Mesendoderm (in vitro differentiated cells): ENCODE data around the gene SIM2.

Experiments used
- DNase-seq: peaks from one replicate; pipeline ENCODE4 v3.0.0; 2013
- H2AK5ac ChIP-seq: 2 replicates; pipeline ENCODE4 v1.6.1; 2013; ENCODE audit warnings: low read length, inconsistent platforms
- H2BK120ac ChIP-seq: 2 replicates; pipeline ENCODE4 v1.6.1; 2013; ENCODE audit warnings: low read depth, mild to moderate bottlenecking, low read length, moderate library complexity, mixed read lengths
- H2BK15ac ChIP-seq: replicated peaks from 2 replicates; pipeline ENCODE4 v1.6.1; 2013; ENCODE audit warnings: low read depth, mild to moderate bottlenecking, moderate library complexity
- H2BK5ac ChIP-seq: 2 replicates; pipeline ENCODE4 v1.6.1; 2013; ENCODE audit warnings: low read length, inconsistent platforms
- H3K18ac ChIP-seq: 2 replicates; pipeline ENCODE4 v1.6.1; 2013; ENCODE audit warnings: mild to moderate bottlenecking, low read length, mixed read lengths
- H3K23ac ChIP-seq: one replicate; pipeline ENCODE4 v1.6.1; 2013; ENCODE audit warnings: low read length
- H3K27ac ChIP-seq: 2 replicates; pipeline ENCODE4 v1.5.1; 2013; ENCODE audit warnings: low read depth, mild to moderate bottlenecking, inconsistent platforms, low read length, moderate library complexity
- H3K27me3 ChIP-seq: 2 replicates; pipeline ENCODE4 v1.6.1; 2013; ENCODE audit warnings: low read length, control low read depth, mild to moderate bottlenecking, inconsistent platforms; ENCODE audit not compliant: insufficient read depth, poor library complexity
- H3K36me3 ChIP-seq: 2 replicates; pipeline ENCODE4 v1.6.1; 2013; ENCODE audit warnings: low read length, inconsistent platforms; ENCODE audit not compliant: control insufficient read depth, insufficient read depth
- H3K4ac ChIP-seq: one replicate; pipeline ENCODE4 v1.6.1; 2013; ENCODE audit warnings: low read depth, mild to moderate bottlenecking, low read length, moderate library complexity
- H3K4me1 ChIP-seq: 2 replicates; pipeline ENCODE4 v1.6.1; 2013; ENCODE audit warnings: low read depth, low read length, inconsistent platforms; ENCODE audit not compliant: control insufficient read depth
- H3K4me2 ChIP-seq: 2 replicates; pipeline ENCODE4 v1.6.1; 2013; ENCODE audit warnings: low read length
- H3K4me3 ChIP-seq: 2 replicates; pipeline ENCODE4 v1.5.1; 2013; ENCODE audit warnings: mild to moderate bottlenecking, low read length
- H3K56ac ChIP-seq: one replicate; pipeline ENCODE4 v1.6.1; 2013; ENCODE audit warnings: low read length
- H3K79me1 ChIP-seq: 2 replicates; pipeline ENCODE4 v1.6.1; 2013; ENCODE audit warnings: low read length, inconsistent platforms
- H3K79me2 ChIP-seq: 2 replicates; pipeline ENCODE4 v1.6.1; 2013; ENCODE audit warnings: mild to moderate bottlenecking, low read length; ENCODE audit not compliant: control insufficient read depth, insufficient read depth
- H3K9ac ChIP-seq: 2 replicates; pipeline ENCODE4 v1.6.1; 2013; ENCODE audit warnings: low read length, inconsistent platforms
- H4K5ac ChIP-seq: one replicate; pipeline ENCODE4 v1.6.1; 2013; ENCODE audit warnings: low read length
- H4K8ac ChIP-seq: one replicate; pipeline ENCODE4 v1.6.1; 2013; ENCODE audit warnings: low read depth, mild to moderate bottlenecking, control low read depth, low read length, moderate library complexity
- WGBS: extraction: QIAGEN DNeasy Blood & Tissue Kit; methylation state at CpG from one replicate; pipeline ENCODE4 v1.1.7; 2013; ENCODE audit warnings: low lambda C conversion rate, missing lambda C conversion rate; ENCODE audit not compliant: insufficient coverage; ENCODE audit errors: extremely low coverage; 5-methylcytosine and 5-hydroxymethylcytosine counted together

SIM2 gene

DNA sequence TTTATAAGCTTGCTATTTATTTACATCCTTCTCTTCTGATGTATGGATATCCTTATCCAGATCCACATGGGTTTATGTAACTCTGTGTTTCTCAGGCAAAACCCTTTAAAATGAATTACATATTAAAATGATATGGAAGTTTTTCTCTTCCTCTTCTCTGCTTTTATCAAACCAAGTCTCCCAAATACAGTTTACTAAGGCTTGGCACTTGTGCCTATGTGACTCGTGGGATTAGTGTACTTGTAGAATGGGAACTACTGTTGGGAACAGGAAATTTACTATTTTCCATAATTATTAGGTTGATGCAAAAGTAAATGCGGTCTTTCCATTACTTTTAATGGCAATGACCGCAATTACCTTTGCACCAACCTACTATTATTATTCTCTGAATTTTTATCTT is 14.8 kb downstream of the SIM2 start:
- WGBS, result no CpG with 5 or more reads among the region's 3 CpGs
- Histone ChIP-seq H3K18ac (no peak overlapping the region), H2AK5ac (no peak overlapping the region), H3K23ac (no peak overlapping the region), H2BK120ac (no peak overlapping the region), H3K36me3 (no peaks in the 10 kb centered on the region), H4K5ac (no peak overlapping the region), H3K27me3 (peaks cover 32% of the 10 kb centered on the region), H3K4me3 (no peak overlapping the region), H3K79me2 (no peaks in the 10 kb centered on the region), H2BK5ac (no peak overlapping the region), H3K9ac (no peak overlapping the region), H3K4me1 (no peaks in the 10 kb centered on the region), H2BK15ac (no peak overlapping the region), H3K4me2 (no peak overlapping the region), H4K8ac (no peak overlapping the region), H3K79me1 (no peaks in the 10 kb centered on the region), H3K27ac (no peak overlapping the region), H3K4ac (no peak overlapping the region), H3K56ac (no peak overlapping the region)
- DNase-seq, result no peak

DNA sequence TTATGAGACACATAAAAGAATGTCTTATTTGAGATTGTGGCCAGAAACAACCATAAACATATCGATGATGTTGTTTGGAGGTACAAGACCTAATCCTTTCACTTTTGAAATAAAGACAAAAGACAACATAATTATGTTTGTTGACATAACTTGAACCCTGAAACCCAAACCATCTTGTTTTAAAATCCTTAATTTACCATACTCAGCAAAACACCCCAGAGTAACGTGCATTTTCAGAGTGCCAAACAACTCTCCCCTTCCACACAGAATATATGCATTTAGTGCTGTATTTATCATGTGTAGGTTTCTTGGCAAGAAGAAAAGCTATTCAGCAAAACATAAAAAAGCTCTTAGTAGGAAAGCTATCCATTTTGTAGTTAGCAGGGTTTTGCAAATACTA is 17.5 kb downstream of the SIM2 start:
- Histone ChIP-seq H2BK120ac (no peak overlapping the region), H3K27ac (no peak overlapping the region), H3K27me3 (peaks cover 7% of the 10 kb centered on the region), H4K5ac (no peak overlapping the region), H2BK15ac (no peak overlapping the region), H3K4me2 (no peak overlapping the region), H3K56ac (no peak overlapping the region), H3K4me1 (no peaks in the 10 kb centered on the region), H2BK5ac (no peak overlapping the region), H3K18ac (no peak overlapping the region), H3K9ac (no peak overlapping the region), H3K4me3 (no peak overlapping the region), H3K79me1 (no peaks in the 10 kb centered on the region), H3K79me2 (no peaks in the 10 kb centered on the region), H3K36me3 (no peaks in the 10 kb centered on the region), H4K8ac (no peak overlapping the region), H3K4ac (no peak overlapping the region), H2AK5ac (no peak overlapping the region), H3K23ac (no peak overlapping the region)
- no peak for DNase-seq
- no CpG with 5 or more reads among the region's 2 CpGs for WGBS

DNA sequence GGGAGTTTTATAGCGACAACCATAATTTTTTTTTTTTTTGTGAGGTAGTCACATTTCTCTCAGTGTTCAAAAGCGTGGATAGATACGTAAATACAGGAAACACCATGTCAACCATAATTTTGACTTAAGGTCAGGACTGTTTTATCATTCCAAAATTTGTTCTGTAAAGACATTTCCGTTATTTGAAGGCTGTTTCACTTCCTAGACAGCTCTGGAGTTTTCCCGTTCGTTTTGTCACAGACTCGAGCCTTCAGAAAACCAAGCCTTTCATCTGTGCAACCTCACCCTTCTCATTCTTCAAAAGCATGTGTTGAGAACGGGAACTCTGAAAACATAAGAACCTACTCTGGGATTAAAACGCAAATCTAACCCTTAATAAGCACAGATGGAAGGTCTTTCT is 17.9 kb downstream of the SIM2 start:
- H3K4ac ChIP-seq, result no peak overlapping the region
- no peak overlapping the region for H2BK120ac ChIP-seq
- no peak overlapping the region for H4K5ac ChIP-seq
- H3K56ac ChIP-seq, result no peak overlapping the region
- no peak overlapping the region for H2AK5ac ChIP-seq
- no peak overlapping the region for H2BK5ac ChIP-seq
- H3K18ac ChIP-seq, result no peak overlapping the region
- peaks cover 7% of the 10 kb centered on the region for H3K27me3 ChIP-seq
- no peak overlapping the region for H2BK15ac ChIP-seq
- WGBS, result no CpG with 5 or more reads among the region's 9 CpGs
- no peaks in the 10 kb centered on the region for H3K4me1 ChIP-seq
- no peak overlapping the region for H3K23ac ChIP-seq
- H4K8ac ChIP-seq, result no peak overlapping the region
- no peak overlapping the region for H3K4me3 ChIP-seq
- H3K27ac ChIP-seq, result no peak overlapping the region
- no peaks in the 10 kb centered on the region for H3K36me3 ChIP-seq
- H3K9ac ChIP-seq, result no peak overlapping the region
- H3K79me1 ChIP-seq, result no peaks in the 10 kb centered on the region
- DNase-seq, result no peak
- H3K79me2 ChIP-seq, result no peaks in the 10 kb centered on the region
- H3K4me2 ChIP-seq, result no peak overlapping the region

DNA sequence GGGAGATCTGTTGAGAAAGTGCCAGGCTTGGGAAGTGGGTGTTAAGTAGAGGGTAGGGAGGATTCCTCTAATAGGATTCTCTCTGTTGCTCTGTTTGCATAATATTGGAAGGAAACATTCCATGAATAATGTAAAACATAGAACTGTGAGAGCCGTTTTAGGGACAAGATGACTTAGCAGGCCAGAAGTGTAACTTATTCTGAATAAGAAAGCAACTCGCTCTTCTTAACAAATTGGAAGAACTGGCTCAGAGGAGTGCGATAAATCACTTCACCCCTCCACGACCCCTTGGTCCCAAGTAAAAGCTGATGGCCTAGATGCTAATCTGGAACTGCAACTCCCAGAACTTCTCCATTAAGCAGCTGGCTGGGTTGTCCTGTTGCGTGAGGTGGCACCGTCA is 19.1 kb downstream of the SIM2 start:
- no peak overlapping the region for H2BK15ac ChIP-seq
- no peak overlapping the region for H2BK120ac ChIP-seq
- no peak overlapping the region for H3K27ac ChIP-seq
- no peaks in the 10 kb centered on the region for H3K36me3 ChIP-seq
- H3K4me1 ChIP-seq, result no peaks in the 10 kb centered on the region
- no peak overlapping the region for H3K4ac ChIP-seq
- H3K18ac ChIP-seq, result no peak overlapping the region
- H3K27me3 ChIP-seq, result no peaks in the 10 kb centered on the region
- H3K79me2 ChIP-seq, result no peaks in the 10 kb centered on the region
- no peak overlapping the region for H3K23ac ChIP-seq
- WGBS, result no CpG with 5 or more reads among the region's 6 CpGs
- no peak overlapping the region for H3K4me3 ChIP-seq
- H3K9ac ChIP-seq, result no peak overlapping the region
- H4K5ac ChIP-seq, result no peak overlapping the region
- no peak overlapping the region for H4K8ac ChIP-seq
- no peaks in the 10 kb centered on the region for H3K79me1 ChIP-seq
- no peak overlapping the region for H3K4me2 ChIP-seq
- DNase-seq, result no peak
- no peak overlapping the region for H2BK5ac ChIP-seq
- H2AK5ac ChIP-seq, result no peak overlapping the region
- H3K56ac ChIP-seq, result no peak overlapping the region

DNA sequence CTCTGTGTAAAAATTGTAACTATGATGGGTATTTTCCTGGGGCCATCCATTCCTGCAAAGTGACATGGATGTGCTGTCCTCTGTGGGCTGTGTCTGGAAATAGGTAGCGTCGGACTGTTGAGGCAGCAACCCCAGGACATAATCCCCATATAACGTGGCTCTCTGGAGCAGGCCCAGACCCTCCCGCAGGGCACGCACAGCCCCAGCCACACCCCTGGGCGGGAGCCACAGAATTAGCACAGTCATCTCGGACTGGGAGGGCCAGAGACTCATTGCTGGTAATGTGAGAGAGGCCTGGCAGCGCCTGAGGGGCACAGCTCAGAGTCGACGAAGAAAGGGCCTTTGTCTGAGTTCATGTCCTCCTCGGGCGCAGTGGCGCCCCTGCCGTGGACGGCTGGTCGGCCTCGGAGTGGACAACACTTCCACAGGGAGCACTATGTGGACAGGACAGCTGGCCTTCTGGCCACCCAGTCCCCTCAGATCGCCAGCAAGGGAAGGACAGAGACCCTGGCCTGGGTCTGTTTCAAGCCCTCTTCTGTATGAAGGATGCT is 20.1 kb downstream of the SIM2 start:
- no peak for DNase-seq

DNA sequence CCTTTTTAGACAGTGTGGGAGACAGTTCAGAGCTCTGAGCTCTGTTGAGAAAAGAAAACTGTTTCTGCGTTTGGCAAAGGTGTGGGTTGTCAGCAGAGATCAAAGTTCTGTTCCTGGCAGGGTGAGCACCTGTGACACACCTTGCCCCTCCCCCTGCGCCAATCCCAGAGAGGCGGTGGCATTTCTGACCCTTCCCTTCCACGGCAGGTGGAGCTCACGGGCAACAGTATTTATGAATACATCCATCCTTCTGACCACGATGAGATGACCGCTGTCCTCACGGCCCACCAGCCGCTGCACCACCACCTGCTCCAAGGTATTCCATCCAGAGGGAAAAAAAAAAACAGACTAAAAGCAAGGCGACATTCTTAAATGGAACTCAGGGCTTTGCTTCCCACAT is 20.7 kb downstream of the SIM2 start:
- Histone ChIP-seq H3K23ac (no peak overlapping the region), H3K18ac (no peak overlapping the region), H3K4me1 (no peaks in the 10 kb centered on the region), H4K5ac (no peak overlapping the region), H3K9ac (no peak overlapping the region), H3K79me1 (no peaks in the 10 kb centered on the region), H3K4me2 (no peak overlapping the region), H3K27ac (no peak overlapping the region), H2AK5ac (no peak overlapping the region), H2BK15ac (no peak overlapping the region), H3K79me2 (no peaks in the 10 kb centered on the region), H2BK5ac (no peak overlapping the region), H3K4ac (no peak overlapping the region), H3K36me3 (no peaks in the 10 kb centered on the region), H4K8ac (no peak overlapping the region), H2BK120ac (no peak overlapping the region), H3K4me3 (no peak overlapping the region), H3K56ac (no peak overlapping the region), H3K27me3 (no peaks in the 10 kb centered on the region)
- WGBS, result no CpG with 5 or more reads among the region's 10 CpGs
- DNase-seq, result no peak

More for the DNA sequence above, 20.1 kb downstream of the SIM2 start:
- H4K5ac ChIP-seq, result no peak overlapping the region
- no peaks in the 10 kb centered on the region for H3K36me3 ChIP-seq
- H3K4me3 ChIP-seq, result no peak overlapping the region
- no peak overlapping the region for H3K9ac ChIP-seq
- no peak overlapping the region for H4K8ac ChIP-seq
- H2BK120ac ChIP-seq, result no peak overlapping the region
- H2BK5ac ChIP-seq, result no peak overlapping the region
- no peaks in the 10 kb centered on the region for H3K79me2 ChIP-seq
- H2BK15ac ChIP-seq, result no peak overlapping the region
- no peak overlapping the region for H3K4ac ChIP-seq
- H3K79me1 ChIP-seq, result no peaks in the 10 kb centered on the region
- H3K27me3 ChIP-seq, result no peaks in the 10 kb centered on the region
- WGBS, result no CpG with 5 or more reads among the region's 18 CpGs
- H2AK5ac ChIP-seq, result no peak overlapping the region
- H3K56ac ChIP-seq, result no peak overlapping the region
- H3K4me2 ChIP-seq, result no peak overlapping the region
- H3K23ac ChIP-seq, result no peak overlapping the region
- no peak overlapping the region for H3K18ac ChIP-seq
- H3K4me1 ChIP-seq, result no peaks in the 10 kb centered on the region
- H3K27ac ChIP-seq, result no peak overlapping the region
